ENCODE results near the gene CHST6.

Gene CHST6

GRCh38 chr16:75486676-75487313 is 8.4 kb downstream of the CHST6 start:
- H3K79me2 ChIP-seq (ENCODE audit: insufficient read depth, low read depth), result no peaks in the 10 kb centered on the region
- no peaks in the 10 kb centered on the region for H3K27me3 ChIP-seq (ENCODE audit: insufficient read depth, low read depth)
- H3K9ac ChIP-seq, result no peak overlapping the region
- H3K36me3 ChIP-seq (ENCODE audit: insufficient read depth), result no peaks in the 10 kb centered on the region
- no peaks in the 10 kb centered on the region for H4K20me1 ChIP-seq (ENCODE audit: insufficient read depth)
- H3K4me2 ChIP-seq, result no peak overlapping the region
- no peak overlapping the region for H3K27ac ChIP-seq
- H2AFZ ChIP-seq (ENCODE audit: low read depth), result no peak overlapping the region
- no peak overlapping the region for H3K4me3 ChIP-seq (IDR thresholded peaks at IDR 0.05; ENCODE audit: insufficient read depth, low read depth, low read length)
- no peaks in the 10 kb centered on the region for H3K4me1 ChIP-seq (ENCODE audit: low read depth, poor library complexity, severe bottlenecking)
- TF ChIP-seq CTCF (conservative IDR thresholded peaks at IDR 0.05; ENCODE audit: low read depth, low read length), result no peak

GRCh38 chr16:75486014-75486675 is 9.1 kb downstream of the CHST6 start:
- no peak overlapping the region for H2AFZ ChIP-seq (ENCODE audit: low read depth)
- no peaks in the 10 kb centered on the region for H4K20me1 ChIP-seq (ENCODE audit: insufficient read depth)
- H3K27me3 ChIP-seq (ENCODE audit: insufficient read depth, low read depth), result no peaks in the 10 kb centered on the region
- H3K4me1 ChIP-seq (ENCODE audit: low read depth, poor library complexity, severe bottlenecking), result no peaks in the 10 kb centered on the region
- no peaks in the 10 kb centered on the region for H3K79me2 ChIP-seq (ENCODE audit: insufficient read depth, low read depth)
- no peak overlapping the region for H3K4me2 ChIP-seq
- H3K36me3 ChIP-seq (ENCODE audit: insufficient read depth), result no peaks in the 10 kb centered on the region
- no peak overlapping the region for H3K9ac ChIP-seq
- H3K27ac ChIP-seq, result no peak overlapping the region
- H3K4me3 ChIP-seq (IDR thresholded peaks at IDR 0.05; ENCODE audit: insufficient read depth, low read depth, low read length), result no peak overlapping the region
- no peak for TF ChIP-seq CTCF (conservative IDR thresholded peaks at IDR 0.05; ENCODE audit: low read depth, low read length)

- Histone ChIP-seq H3K27me3 (ENCODE audit: insufficient read depth, low read depth) (no peaks in the 10 kb centered on the region), H3K27ac (no peak overlapping the region), H4K20me1 (ENCODE audit: insufficient read depth) (no peaks in the 10 kb centered on the region), H3K4me2 (no peak overlapping the region), H3K79me2 (ENCODE audit: insufficient read depth, low read depth) (no peaks in the 10 kb centered on the region), H3K36me3 (ENCODE audit: insufficient read depth) (no peaks in the 10 kb centered on the region), H3K4me3 (IDR thresholded peaks at IDR 0.05; ENCODE audit: insufficient read depth, low read depth, low read length) (no peak overlapping the region), H2AFZ (ENCODE audit: low read depth) (no peak overlapping the region), H3K4me1 (ENCODE audit: low read depth, poor library complexity, severe bottlenecking) (no peaks in the 10 kb centered on the region), H3K9ac (no peak overlapping the region)
- no peak for TF ChIP-seq CTCF (conservative IDR thresholded peaks at IDR 0.05; ENCODE audit: low read depth, low read length)
Measured at GRCh38 chr16:75485230-75486013, 9.8 kb downstream of the CHST6 start.

GRCh38 chr16:75483222-75483621 is 12.0 kb downstream of the CHST6 start:
- H3K79me2 ChIP-seq (ENCODE audit: insufficient read depth, low read depth), result no peaks in the 10 kb centered on the region
- H3K27me3 ChIP-seq (ENCODE audit: insufficient read depth, low read depth), result no peaks in the 10 kb centered on the region
- H3K36me3 ChIP-seq (ENCODE audit: insufficient read depth), result no peaks in the 10 kb centered on the region
- H3K9ac ChIP-seq, result no peak overlapping the region
- no peak overlapping the region for H3K4me3 ChIP-seq (IDR thresholded peaks at IDR 0.05; ENCODE audit: insufficient read depth, low read depth, low read length)
- no peak overlapping the region for H3K27ac ChIP-seq
- TF ChIP-seq CTCF (conservative IDR thresholded peaks at IDR 0.05; ENCODE audit: low read depth, low read length), result no peak
- H2AFZ ChIP-seq (ENCODE audit: low read depth), result no peak overlapping the region
- no peak overlapping the region for H3K4me2 ChIP-seq
- H3K4me1 ChIP-seq (ENCODE audit: low read depth, poor library complexity, severe bottlenecking), result no peaks in the 10 kb centered on the region
- no peaks in the 10 kb centered on the region for H4K20me1 ChIP-seq (ENCODE audit: insufficient read depth)
